ENCODE measurements around the gene KCTD2. TPM values are rescaled to one million over a fixed set of nuclear protein-coding genes. Genes with fewer than 3 reads are reported as not detected.

Gene KCTD2
- total and polyA plus RNA-seq, 9 of the 15 experiments (the other 6 are each of a cell fraction or from before 2014, with no cell fraction given): 1.7 to 32.9 (median 15.8) TPM

DNA sequence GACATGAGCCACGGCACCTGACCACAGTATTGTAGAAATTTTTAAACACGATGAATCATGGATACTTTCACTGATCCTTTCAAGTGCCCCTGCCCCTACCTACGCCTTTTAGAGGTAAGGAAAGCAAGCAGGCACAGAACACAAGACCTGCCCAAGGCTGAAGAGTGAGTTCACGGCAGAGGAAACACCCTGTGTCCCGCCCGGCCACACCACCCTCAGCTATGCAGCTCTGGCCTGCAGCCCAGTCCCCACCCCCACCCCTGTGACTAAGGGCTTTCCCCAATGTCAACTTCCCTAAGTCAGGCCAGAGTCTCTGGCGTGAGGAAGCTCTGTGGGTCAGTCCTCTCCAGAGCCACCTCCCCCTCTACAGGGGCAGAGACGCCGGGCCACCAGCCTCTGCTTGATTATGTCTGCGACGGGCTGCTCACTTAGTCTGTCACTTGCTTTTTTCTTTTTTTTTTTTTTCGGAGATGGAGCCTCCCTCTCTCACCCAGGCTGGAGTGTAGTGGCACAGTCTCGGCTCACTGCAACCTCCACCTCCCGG, 49.1 kb downstream of the KCTD2 start (continued):
- TF ChIP-seq, protein P1, sequence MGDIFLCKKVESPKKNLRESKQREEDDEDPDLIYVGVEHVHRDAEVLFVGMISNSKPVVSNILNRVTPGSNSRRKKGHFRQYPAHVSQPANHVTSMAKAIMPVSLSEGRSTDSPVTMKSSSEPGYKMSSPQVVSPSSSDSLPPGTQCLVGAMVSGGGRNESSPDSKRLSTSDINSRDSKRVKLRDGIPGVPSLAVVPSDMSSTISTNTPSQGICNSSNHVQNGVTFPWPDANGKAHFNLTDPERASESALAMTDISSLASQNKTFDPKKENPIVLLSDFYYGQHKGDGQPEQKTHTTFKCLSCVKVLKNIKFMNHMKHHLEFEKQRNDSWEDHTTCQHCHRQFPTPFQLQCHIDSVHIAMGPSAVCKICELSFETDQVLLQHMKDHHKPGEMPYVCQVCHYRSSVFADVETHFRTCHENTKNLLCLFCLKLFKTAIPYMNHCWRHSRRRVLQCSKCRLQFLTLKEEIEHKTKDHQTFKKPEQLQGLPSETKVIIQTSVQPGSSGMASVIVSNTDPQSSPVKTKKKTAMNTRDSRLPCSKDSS (IDR thresholded peaks at IDR 0.05; ENCODE audit: low read depth, partially characterized antibody): no peak
- TF ChIP-seq HMGN3 (IDR thresholded peaks at IDR 0.05; ENCODE audit: borderline replicate concordance, extremely low read depth, insufficient read length, low read depth, low read length) (peak; percentile 66), NR1H2 (CRISPR knock-in tag; IDR thresholded peaks at IDR 0.05) (no peak), MYNN (IDR thresholded peaks at IDR 0.05) (peak; percentile 89), MYNN (CRISPR knock-in tag; IDR thresholded peaks at IDR 0.05) (no peak), MAFK (IDR thresholded peaks at IDR 0.05; ENCODE audit: low read length) (peak; percentile 80), SRSF7 (optimal IDR thresholded peaks at IDR 0.05; ENCODE audit: low read depth, low read length) (no peak), BRF1 (IDR thresholded peaks at IDR 0.05; ENCODE audit: borderline replicate concordance, extremely low read depth, insufficient read length) (no peak), KDM5B (IDR thresholded peaks at IDR 0.05; ENCODE audit: insufficient replicate concordance, low read depth, low read length) (no peak), TOE1 (IDR thresholded peaks at IDR 0.05; ENCODE audit: borderline replicate concordance) (0 out of 2 replicates have a peak, but pooled peaks have one; percentile 27), TOE1 (CRISPR knock-in tag; IDR thresholded peaks at IDR 0.05; ENCODE audit: borderline replicate concordance, low read depth) (no peak), ETV6 (IDR thresholded peaks at IDR 0.05; ENCODE audit: borderline replicate concordance in 1 of 2, low read depth in 2 of 2, low read length in 1 of 2) (no peak; a peak in 1 of 4 replicates), ETV6 (CRISPR knock-in tag; IDR thresholded peaks at IDR 0.05; ENCODE audit: borderline replicate concordance) (no peak), MXI1 (IDR thresholded peaks at IDR 0.05; ENCODE audit: low read depth, low read length) (no peak), POLR3G (IDR thresholded peaks at IDR 0.05; ENCODE audit: extremely low read depth, insufficient read length, insufficient replicate concordance) (no peak), JUNB (CRISPR knock-in tag; conservative IDR thresholded peaks at IDR 0.05) (no peak), ZNF274 (IDR thresholded peaks at IDR 0.05; ENCODE audit: borderline replicate concordance, low read depth, low read length) (no peak), MCM5 (IDR thresholded peaks at IDR 0.05; ENCODE audit: low read depth) (no peak), POLR2H (tag; IDR thresholded peaks at IDR 0.05; ENCODE audit: low read depth) (no peak), DNMT1 (IDR thresholded peaks at IDR 0.05) (no peak), ZNF551 (CRISPR knock-in tag; IDR thresholded peaks at IDR 0.05) (no peak), PRPF4 (IDR thresholded peaks at IDR 0.05; ENCODE audit: insufficient read depth, low read depth, low read length, poor library complexity, severe bottlenecking) (no peak), IFI16 (CRISPR knock-in tag; IDR thresholded peaks at IDR 0.05) (no peak), ERF (CRISPR knock-in tag; IDR thresholded peaks at IDR 0.05) (no peak), KAT8 (IDR thresholded peaks at IDR 0.05; ENCODE audit: low read depth) (no peak), ILF3 (IDR thresholded peaks at IDR 0.05; ENCODE audit: borderline replicate concordance) (no peak)
- TF ChIP-seq, protein P2, sequence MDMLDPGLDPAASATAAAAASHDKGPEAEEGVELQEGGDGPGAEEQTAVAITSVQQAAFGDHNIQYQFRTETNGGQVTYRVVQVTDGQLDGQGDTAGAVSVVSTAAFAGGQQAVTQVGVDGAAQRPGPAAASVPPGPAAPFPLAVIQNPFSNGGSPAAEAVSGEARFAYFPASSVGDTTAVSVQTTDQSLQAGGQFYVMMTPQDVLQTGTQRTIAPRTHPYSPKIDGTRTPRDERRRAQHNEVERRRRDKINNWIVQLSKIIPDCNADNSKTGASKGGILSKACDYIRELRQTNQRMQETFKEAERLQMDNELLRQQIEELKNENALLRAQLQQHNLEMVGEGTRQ (CRISPR knock-in tag; IDR thresholded peaks at IDR 0.05): no peak
- TF ChIP-seq, protein P3, sequence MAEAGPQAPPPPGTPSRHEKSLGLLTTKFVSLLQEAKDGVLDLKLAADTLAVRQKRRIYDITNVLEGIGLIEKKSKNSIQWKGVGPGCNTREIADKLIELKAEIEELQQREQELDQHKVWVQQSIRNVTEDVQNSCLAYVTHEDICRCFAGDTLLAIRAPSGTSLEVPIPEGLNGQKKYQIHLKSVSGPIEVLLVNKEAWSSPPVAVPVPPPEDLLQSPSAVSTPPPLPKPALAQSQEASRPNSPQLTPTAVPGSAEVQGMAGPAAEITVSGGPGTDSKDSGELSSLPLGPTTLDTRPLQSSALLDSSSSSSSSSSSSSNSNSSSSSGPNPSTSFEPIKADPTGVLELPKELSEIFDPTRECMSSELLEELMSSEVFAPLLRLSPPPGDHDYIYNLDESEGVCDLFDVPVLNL (CRISPR knock-in tag; IDR thresholded peaks at IDR 0.05; ENCODE audit: low read depth): no peak
